Progenitor cell of endocrine pancreas (in vitro differentiated cells): ENCODE data around the gene RHOH. TPM values are rescaled to one million over a fixed set of nuclear protein-coding genes. Genes with fewer than 3 reads are reported as not detected.
"Not testable (repeated sequence)": the region's sequence is repeated elsewhere in the genome, so short reads cannot be mapped to it uniquely, and the experiment has no call there.

Experiments
- DNase-seq: peaks from one replicate; pipeline ENCODE4 v3.0.0; 2021; ENCODE audit warnings: low spot score; ENCODE audit not compliant: unreplicated experiment
- H3K27ac Mint-ChIP-seq: 2 replicates; pipeline ENCODE4 v1.8.0; 2021; ENCODE audit warnings: mild to moderate bottlenecking, moderate library complexity, mixed read lengths
- H3K27me3 Mint-ChIP-seq: 2 replicates; pipeline ENCODE4 v1.8.0; 2021; ENCODE audit warnings: mixed read lengths
- H3K36me3 Mint-ChIP-seq: 2 replicates; pipeline ENCODE4 v1.8.0; 2022; ENCODE audit warnings: mixed read lengths; ENCODE audit not compliant: insufficient read depth
- H3K4me1 Mint-ChIP-seq: 2 replicates; pipeline ENCODE4 v1.8.0; 2021; ENCODE audit warnings: low read depth, mixed read lengths
- H3K4me3 Mint-ChIP-seq: 2 replicates; pipeline ENCODE4 v1.8.0; 2021; ENCODE audit warnings: low read depth, mild to moderate bottlenecking, moderate library complexity, mixed read lengths
- H3K9me3 Mint-ChIP-seq: 2 replicates; pipeline ENCODE4 v1.8.0; 2021; ENCODE audit warnings: low read depth, mixed read lengths
- total RNA-seq: library from RNA; stranded (reverse); gene quantifications from 2 replicates; pipeline ENCODE4 v1.2.1, GENCODE V29; 2021
- TF ChIP-seq, protein P1 (sequence below): fragments of 200-600 bp; sonication (generic); IDR thresholded peaks from one replicate; pipeline ENCODE4 v1.5.0; 2021; ENCODE audit warnings: antibody characterized with exemption, mild to moderate bottlenecking; ENCODE audit not compliant: unreplicated experiment

RHOH gene
- total RNA-seq, 1 donor from 2014 or later: 4.5 TPM

DNA sequence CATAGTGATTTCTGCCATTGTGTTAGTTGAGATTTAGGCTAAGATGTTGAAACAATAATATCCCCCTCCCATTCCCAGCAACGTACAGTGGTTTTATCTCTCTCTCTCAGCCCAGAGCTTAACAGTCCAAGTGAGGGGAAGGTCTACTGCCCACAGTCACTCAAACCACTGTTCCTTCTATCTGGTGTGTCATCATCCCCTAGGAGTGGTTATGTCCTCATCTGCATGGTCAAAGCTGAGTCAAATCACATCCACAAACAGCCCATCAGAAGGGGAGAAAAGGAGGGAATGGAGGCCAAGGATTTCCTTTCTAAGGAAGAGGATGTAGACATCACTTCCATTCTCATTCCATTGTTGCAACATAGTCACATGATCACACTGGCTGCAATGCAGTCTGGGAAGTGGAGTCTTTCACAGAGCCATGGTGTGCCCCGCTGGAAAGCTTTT is 95.5 kb downstream of the RHOH start:
- no peak for DNase-seq
- H3K36me3 Mint-ChIP-seq: no peaks in the 10 kb centered on the region
- TF ChIP-seq, protein P1, sequence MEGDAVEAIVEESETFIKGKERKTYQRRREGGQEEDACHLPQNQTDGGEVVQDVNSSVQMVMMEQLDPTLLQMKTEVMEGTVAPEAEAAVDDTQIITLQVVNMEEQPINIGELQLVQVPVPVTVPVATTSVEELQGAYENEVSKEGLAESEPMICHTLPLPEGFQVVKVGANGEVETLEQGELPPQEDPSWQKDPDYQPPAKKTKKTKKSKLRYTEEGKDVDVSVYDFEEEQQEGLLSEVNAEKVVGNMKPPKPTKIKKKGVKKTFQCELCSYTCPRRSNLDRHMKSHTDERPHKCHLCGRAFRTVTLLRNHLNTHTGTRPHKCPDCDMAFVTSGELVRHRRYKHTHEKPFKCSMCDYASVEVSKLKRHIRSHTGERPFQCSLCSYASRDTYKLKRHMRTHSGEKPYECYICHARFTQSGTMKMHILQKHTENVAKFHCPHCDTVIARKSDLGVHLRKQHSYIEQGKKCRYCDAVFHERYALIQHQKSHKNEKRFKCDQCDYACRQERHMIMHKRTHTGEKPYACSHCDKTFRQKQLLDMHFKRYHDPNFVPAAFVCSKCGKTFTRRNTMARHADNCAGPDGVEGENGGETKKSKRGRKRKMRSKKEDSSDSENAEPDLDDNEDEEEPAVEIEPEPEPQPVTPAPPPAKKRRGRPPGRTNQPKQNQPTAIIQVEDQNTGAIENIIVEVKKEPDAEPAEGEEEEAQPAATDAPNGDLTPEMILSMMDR: no peak
- H3K27ac Mint-ChIP-seq: no peak overlapping the region
- no peaks in the 10 kb centered on the region for H3K27me3 Mint-ChIP-seq
- peaks cover 21% of the 10 kb centered on the region for H3K4me1 Mint-ChIP-seq
- H3K9me3 Mint-ChIP-seq: peaks cover 3% of the 10 kb centered on the region
- H3K4me3 Mint-ChIP-seq: no peak overlapping the region

DNA sequence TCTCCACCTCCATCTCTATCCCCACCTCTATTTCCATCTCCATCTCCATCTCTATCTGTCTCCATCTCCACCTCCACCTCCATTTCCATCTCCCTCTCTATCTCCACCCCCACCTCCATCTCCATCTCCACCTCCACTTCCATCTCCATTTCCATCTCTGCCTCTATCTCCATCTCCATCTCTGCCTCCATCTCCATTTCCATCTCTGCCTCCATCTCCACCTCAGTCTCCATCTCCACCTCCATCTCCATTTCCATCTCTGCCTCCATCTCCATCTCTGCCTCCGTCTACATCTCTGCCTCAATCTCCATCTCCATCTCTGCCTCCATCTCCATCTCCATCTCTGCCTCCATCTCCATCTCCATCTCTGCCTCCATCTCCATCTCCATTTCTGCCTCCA is 97.5 kb downstream of the RHOH start:
- DNase-seq: no peak
- Mint-ChIP-seq H3K4me1 (peaks cover 16% of the 10 kb centered on the region), H3K27ac (no peak overlapping the region), H3K4me3 (no peak overlapping the region), H3K9me3 (peaks cover 3% of the 10 kb centered on the region), H3K27me3 (no peaks in the 10 kb centered on the region), H3K36me3 (no peaks in the 10 kb centered on the region)
- TF ChIP-seq, protein P1: no peak

DNA sequence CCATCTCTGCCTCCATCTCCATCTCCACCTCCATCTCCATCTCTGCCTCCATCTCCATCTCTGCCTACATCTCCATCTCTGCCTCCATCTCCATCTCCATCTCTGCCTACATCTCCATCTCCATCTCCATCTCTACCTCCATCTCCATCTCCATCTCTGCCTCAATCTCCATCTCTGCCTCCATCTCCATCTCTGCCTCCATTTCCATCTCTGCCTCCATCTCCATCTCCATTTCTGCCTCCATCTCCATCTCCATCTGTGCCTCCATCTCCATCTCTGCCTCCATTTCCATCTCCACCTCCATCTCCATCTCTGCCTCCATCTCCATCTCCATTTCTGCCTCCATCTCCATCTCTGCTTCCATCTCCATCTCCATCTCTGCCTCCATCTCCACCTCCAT is 98.2 kb downstream of the RHOH start:
- H3K9me3 Mint-ChIP-seq, H3K27me3 Mint-ChIP-seq, H3K27ac Mint-ChIP-seq, H3K4me1 Mint-ChIP-seq, H3K4me3 Mint-ChIP-seq, DNase-seq, H3K36me3 Mint-ChIP-seq: not testable (repeated sequence)

DNA sequence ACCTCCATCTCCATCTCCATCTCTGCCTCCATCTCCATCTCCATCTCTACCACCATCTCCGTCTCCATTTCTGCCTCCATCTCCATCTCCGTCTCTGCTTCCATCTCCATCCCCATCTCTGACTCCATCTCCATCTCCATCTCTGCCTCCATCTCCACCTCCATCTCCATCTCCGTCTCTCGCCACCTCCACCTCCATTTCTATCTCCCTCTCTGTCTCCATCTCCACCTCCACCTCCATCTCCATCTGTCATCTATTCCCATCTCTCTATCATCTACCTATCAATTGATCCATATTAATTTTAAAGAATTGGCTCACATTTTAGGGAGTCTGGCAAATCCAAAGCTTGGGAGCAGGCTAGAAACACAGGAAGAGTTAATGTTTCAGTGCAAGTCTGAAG is 98.7 kb downstream of the RHOH start:
- Mint-ChIP-seq H3K36me3 (no peaks in the 10 kb centered on the region), H3K27ac (no peak overlapping the region), H3K4me3 (no peak overlapping the region), H3K27me3 (no peaks in the 10 kb centered on the region), H3K9me3 (peaks cover 3% of the 10 kb centered on the region), H3K4me1 (peaks cover 3% of the 10 kb centered on the region)
- no peak for DNase-seq
- TF ChIP-seq, protein P1: no peak

Other genes starting within 250 kb of the RHOH start
- gene PDS5A, start 219.1 kb upstream of the RHOH start, total RNA-seq: 87.5 and 91.1 TPM in 2 replicates
- 49.3 and 50.5 TPM in 2 replicates for gene N4BP2, start 140.2 kb upstream of the RHOH start, total RNA-seq
- gene CHRNA9, start 138.3 kb downstream of the RHOH start, total RNA-seq: 0.22 and 0.43 TPM in 2 replicates